Renal pelvis (tissue), 12 donors: ENCODE data around the gene DPP9. TPM values are rescaled to one million over a fixed set of nuclear protein-coding genes. Genes with fewer than 3 reads are reported as not detected.
"Not testable (repeated sequence)": the region's sequence is repeated elsewhere in the genome, so short reads cannot be mapped to it uniquely, and the experiment has no call there.

Experiments used
- DNase-seq: peaks from one replicate; pipeline ENCODE4 v3.0.0-alpha.2; 2013
- long read RNA-seq, 16 experiments: transcript quantifications; one replicate each; lab custom pipeline, GENCODE V29; 2026
- polyA plus RNA-seq, 3 donors: library from polyadenylated mRNA; unstranded; fragments of 120-200 nt; gene quantifications; one replicate each; pipeline ENCODE4 v1.2.1, GENCODE V29; 2013; ENCODE audit not compliant: insufficient read length in 3 of 3

DPP9 gene
- polyA plus RNA-seq = 10 to 100 TPM; 18.2 to 28.0 (median 24.3) TPM
- long read RNA-seq, donor 1 = 0 reads
- long read RNA-seq, donor 2, full-length matches to known transcripts = 2 of 2 reads
- long read RNA-seq, donor 2, partial matches to known transcripts = 0 of 2 reads
- long read RNA-seq, donor 2, other reads (novel, unspliced or antisense) = 0 of 2 reads
- long read RNA-seq, donor 3, partial matches to known transcripts = 0 of 1 reads
- long read RNA-seq, donor 3, other reads (novel, unspliced or antisense) = 0 of 1 reads
- long read RNA-seq, donor 4, full-length matches to known transcripts = 2 of 2 reads
- long read RNA-seq, donor 4, partial matches to known transcripts = 0 of 2 reads
- long read RNA-seq, donor 4, other reads (novel, unspliced or antisense) = 0 of 2 reads
- long read RNA-seq, donor 5 = 0 reads
- long read RNA-seq, donor 6 = 0 reads
- long read RNA-seq, donor 7, full-length matches to known transcripts = 5 of 5 reads
- long read RNA-seq, donor 7, partial matches to known transcripts = 0 of 5 reads
- long read RNA-seq, donor 7, other reads (novel, unspliced or antisense) = 0 of 5 reads
- long read RNA-seq, donor 8, full-length matches to known transcripts = 1 of 1 reads
- long read RNA-seq, donor 8, partial matches to known transcripts = 0 of 1 reads
- long read RNA-seq, donor 8, other reads (novel, unspliced or antisense) = 0 of 1 reads
- long read RNA-seq, donor 9, full-length matches to known transcripts = 2 of 2 reads
- long read RNA-seq, donor 9, partial matches to known transcripts = 0 of 2 reads
- long read RNA-seq, donor 9, other reads (novel, unspliced or antisense) = 0 of 2 reads
- long read RNA-seq, donor 10, full-length matches to known transcripts = 3 of 3 reads
- long read RNA-seq, donor 10, partial matches to known transcripts = 0 of 3 reads
- long read RNA-seq, donor 10, other reads (novel, unspliced or antisense) = 0 of 3 reads
- long read RNA-seq, donor 11 = 0 reads
- long read RNA-seq, donor 12, full-length matches to known transcripts = 6 of 17 reads
- long read RNA-seq, donor 12, partial matches to known transcripts = 0 of 17 reads
- long read RNA-seq, donor 12, other reads (novel, unspliced or antisense) = 11 of 17 reads
- long read RNA-seq, donor 13 = 0 reads
- long read RNA-seq, donor 14 = 0 reads
- long read RNA-seq, donor 15 = 0 reads
- long read RNA-seq, donor 16 = 0 reads

DNA sequence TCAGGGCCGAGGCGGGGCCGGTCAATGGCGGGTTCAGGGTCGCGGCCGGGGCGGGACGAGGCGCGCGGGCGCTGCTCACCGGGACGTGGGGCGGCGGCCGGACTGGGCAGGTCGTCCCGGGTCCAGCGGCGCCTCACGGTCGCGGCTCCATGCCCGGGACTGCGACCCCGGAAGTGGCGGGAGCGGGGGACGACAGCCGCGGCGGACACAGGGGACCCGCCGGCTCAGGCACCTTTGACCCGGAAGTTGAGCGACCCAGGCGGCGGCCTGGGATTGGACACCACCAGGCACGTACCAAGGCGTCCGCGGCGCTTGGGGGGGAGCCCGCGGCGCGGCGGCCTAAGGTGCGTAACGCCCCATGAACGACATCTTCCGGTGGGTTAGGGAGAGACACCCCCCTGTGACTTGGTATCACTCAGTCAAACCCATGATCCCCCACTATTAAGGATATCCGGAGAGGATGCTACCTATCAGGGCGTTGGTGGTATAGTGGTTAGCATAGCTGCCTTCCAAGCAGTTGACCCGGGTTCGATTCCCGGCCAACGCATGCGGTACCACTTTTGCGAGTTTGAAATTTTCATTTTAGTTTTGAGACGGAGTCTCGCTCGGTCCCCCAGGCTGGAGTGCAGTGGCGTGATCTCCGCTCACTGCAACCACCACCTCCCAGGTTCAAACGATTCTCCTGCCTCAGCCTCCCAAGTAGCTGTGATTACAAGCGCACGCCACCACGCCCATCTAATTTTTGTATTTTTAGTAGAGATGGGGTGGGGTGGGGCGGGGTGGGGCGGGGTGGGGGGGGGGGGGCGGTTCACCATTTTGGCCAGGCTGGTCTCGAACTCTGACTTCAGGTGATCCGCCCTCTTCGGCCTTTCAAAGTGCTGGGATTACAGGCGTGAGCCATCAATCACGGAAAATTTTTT, at the start of gene DPP9:
DPP9 (minus strand) TSS at position 248 of the 920 bp plus-strand sequence. CDS start 3,936 bp downstream, outside the sequence.
- peak; percentile 98 for DNase-seq

DNA sequence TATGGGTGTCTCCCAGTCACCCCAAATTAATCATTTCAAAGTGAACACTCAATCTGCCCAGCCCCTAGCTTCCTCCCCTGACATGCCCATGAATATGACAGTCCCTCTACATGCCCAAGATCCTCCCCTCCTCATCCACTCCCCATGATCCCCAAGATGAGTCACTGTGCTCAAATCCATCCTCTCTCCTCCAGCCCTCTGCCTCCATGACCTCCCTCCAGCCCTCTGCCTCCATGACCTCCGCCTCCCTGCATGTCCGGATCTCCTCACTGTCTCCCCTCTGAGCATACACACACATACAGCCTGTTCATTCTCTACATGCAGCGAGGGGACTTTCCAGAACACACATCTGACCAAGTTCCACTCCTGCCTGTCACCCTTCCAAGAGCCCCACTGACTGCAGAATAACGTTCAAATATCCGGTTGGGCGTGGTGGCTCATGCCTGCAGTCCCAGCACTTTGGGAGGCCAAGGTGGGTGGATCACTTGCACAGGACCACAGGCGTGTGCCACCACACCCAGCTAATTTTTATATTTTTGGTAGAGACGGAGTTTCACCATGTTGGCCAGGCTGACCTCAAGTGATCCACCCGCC, 49.5 kb upstream of the DPP9 start:
- DNase-seq = no peak

DNA sequence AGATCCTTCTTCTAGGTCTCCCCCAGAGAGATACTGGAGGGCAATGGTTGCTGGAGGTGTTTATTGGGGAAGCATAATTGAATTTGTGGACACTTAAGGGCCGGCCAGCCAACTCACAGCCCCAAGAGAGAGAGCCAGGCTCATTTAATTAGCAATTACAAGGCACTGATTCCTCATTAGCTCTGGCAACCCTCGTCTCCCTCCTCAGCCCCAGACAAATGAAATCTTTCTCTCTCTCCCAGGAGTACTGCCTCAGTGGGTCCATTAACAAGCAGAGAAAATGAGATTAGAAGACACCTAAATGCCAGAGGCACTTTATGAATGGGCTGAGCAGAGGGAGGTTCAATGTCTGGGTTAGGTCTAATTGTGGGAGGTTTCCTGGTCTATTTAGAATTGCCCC, 48.9 kb upstream of the DPP9 start:
- DNase-seq = no peak

DNA sequence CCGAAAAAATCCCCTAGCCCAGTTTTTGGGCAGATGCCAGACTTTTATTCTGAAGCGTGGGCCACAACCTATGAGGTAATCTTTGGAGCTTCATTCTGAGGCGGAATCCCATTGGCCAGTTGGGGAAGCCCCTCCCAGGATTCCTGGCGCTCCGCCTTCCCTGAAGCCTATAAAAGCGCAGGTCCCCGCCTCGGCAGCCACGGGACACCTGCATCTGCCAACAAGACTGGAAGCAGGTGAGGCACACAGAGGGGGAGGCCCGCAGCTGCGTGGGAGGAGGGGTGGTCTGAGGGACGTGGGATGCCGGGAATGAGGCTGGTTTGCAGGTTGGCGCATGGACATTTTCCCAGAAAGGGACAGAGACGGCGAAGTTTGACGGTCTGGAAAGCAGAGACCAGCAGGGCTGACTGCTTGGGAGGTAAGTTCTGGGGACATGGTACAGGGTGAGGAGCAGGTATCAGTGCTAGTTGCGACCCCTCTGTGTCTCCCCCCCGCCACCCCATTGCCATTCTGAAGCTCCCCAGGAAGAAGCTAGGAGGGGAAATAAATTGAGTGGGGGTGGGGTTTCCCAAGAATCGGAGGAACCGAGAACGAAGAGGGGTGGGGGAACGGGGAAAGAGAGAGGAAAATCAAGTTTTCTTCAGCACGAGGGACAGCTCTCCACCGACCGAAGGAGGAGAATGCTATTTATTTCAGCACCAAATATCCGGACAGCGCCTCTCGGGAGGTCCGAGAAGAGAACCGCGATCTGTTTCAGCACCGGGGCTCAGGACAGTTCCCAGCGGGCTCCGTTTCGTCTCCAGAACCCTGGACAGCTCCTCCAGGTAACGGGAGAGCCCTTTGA, 45.5 kb upstream of the DPP9 start:
- peak; percentile 94 for DNase-seq

DNA sequence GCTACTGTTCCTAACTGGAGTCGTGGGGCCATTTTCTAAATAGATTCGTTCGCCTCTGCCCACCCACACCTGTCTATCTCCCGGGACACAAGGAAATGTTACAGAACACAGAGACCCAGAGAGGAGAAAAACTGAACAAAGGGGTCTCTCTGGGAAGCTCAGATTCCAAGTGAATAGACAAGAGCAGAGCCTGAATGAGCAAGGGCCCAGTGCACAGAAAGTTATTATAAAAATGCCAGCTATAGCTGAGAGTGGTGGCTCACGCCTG, 40.7 kb upstream of the DPP9 start:
- DNase-seq = no peak

DNA sequence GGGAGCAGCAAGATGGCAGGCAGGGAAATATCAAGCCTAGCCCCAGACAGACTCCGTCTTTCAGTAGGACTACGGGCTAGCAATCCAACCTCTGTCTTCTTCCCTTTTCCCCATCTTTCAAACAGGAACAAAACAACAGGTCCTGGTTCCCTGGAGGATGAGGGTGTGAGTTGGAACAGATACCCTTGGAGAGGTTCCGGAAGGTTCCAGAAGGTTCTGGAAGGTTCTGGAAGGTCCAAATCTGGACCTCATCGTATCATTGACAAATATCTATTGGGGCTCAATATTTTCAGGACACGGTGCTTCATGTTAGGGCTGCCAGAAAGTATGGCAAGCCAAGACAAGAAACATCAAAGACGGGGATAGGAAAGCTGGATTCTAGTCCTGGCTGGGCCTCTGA, 39.4 kb upstream of the DPP9 start:
- DNase-seq = no peak

DNA sequence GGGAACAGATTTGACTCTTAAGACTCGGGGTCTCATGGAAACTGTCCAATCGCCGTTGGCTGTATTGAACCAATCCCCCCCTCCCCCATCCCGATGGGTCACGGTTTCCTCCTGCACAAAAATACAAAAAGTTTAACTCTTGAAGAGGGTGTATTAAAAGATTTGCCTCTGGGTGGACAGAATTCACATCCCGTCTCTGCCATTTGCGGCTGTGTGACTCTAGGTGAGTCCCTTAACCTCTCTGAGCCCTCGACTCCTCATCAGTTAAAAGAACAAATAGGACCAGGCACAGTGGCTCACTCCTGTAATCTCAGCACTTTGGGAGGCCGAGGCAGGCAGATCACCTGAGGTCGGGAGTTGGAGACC, 36.6 kb upstream of the DPP9 start:
- DNase-seq = no peak

DNA sequence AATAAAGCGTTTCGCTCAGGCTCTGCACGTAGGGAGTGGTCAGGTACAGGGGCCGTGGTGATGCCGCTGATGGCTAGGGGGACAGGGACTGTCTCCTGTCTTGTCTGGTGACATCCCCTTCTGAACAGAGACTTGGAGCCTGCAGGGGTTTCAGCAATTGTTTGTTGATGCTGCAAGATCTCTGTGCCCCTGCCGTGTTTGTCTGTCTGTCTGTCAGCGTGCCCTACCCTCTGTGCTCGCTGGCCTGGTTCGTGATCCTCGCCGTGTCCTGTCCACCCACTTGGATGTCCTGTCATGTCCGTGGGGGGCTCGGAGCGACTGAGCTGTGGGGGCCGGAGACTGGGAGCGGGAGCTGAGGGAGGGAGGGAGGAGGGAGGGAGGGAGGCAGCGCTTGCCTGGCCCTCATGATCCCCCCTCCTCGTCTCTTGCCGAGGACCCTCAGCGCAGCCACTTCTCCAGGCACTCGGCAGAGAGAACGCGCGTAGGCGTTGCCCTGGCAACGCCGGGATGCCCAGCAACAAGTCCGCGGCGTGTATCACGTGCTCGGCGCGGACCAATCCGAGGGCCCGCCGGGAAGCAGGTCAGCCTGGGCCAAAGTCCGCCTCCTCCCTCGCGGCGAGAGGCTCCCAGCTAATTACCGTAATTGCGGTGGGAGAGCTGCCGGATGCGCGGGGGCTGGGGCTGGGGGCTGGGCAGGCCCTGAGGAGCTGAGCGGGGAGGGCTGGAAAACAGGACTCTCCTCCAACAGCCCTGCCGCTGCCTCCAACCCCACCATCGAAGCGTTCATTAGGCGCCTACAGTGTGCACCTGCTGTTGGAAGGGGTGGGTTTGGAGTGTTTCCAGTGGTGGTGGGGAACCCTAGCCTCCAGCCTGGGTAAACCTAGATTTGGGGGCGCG, 36.0 kb upstream of the DPP9 start:
- DNase-seq = peak; percentile 95

DNA sequence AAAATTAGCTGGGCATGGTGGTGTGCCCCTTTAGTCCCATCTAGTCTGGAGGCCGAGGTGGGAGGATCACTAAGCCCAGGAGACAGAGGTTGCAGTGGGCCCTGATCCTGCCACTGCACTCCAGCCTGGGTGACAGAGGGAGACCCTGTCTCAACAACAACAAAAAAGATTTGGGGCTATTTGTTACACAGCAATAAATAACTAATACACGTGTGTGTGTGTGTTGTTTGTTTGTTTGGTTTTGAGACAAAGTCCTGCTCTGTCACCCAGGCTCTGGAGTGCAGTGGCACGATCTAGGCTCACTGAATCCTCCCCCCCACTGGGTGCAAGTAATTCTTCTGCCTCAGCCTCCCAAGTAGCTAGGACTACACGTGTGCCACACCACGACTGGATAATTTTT, 35.0 kb upstream of the DPP9 start:
- no peak for DNase-seq

DNA sequence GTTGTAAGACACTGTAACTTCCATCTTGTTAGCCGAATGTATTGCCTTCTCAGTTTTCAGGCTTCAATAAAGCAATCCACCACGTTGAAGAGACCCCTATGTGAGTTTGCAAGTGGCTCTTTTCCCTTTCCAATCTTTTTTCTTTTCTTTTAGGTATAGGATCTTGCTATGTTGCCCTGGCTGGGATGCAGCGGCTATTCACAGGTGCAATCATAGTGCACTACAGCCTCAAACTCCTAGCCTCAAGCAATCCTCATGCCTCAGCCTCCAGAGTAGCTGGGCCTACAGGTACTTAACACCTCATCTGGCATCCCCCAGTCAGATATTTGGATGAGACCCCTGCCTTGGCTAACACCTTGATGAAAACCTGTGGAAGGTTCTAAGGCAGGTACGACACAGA, 34.4 kb upstream of the DPP9 start:
- DNase-seq = no peak

DNA sequence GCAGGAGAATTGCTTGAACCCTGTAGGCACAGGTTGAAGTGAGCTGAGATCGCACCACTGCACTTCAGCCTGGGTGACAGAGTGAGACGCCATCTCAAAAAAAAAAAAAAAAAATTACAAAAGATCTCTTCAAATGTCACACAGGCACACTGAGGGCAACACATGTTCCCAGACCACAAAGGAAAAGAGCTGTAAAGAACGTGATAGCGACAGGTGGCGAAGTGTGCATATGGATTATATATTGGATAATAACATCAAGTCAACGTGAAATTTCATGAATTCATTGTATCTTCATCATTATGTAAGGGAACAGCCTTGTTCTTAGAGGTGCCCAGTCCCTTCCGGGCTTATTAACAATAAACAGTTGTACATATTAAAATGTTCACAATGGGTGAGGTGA, 31.8 kb upstream of the DPP9 start:
- no peak for DNase-seq

DNA sequence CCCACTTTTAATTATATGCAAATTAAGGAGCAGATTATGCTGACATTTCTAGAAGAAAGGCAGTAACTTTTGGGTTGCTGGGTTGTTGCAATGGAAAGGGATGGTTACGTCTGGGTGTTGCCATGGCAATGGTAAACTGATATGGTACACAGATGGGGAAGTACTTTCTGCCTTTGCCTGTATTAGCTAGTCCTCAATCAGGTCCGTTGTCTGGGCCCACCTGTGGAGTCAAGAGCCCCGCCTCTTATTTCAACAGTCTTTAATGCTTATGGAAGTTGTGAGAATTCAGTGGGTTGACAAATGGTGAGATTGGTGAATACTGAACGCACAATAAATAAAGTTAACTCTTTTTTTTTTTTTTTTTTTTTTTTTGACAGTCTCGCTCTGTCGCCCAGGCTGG, 30.6 kb upstream of the DPP9 start:
- peak; percentile 31 for DNase-seq

DNA sequence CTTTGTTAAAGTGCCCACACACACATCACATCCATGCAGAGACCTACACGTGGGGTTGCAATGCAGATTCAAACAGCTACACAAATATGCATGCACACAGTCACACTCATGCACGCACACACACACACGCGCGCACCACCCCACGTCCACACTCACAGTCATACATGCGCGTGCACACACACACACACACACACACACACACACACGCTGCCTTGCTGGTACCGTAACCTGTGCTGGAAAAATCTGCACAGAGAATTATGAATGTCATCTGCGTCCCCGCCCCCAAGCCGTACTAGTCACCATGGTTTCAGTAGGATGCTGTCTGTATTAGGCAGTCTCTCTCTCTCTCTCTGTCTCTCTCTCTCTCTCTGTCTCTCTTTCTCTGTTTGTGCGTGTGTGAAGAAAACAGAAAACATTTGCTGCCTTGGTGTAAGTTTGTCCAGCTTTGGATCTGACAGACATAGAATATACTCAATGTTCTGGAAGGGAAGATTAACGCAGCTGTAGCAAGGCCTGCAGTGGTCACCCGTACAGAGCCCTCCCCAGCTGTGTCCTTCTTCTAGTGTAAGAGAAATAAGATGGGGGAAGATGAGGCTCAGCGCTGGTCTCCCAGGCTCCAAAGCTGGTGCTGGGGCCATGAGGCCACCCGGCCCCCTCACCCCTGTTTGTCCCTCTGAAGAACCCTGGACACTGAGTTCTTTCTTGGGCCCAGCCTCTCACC, 26.4 kb upstream of the DPP9 start:
- no peak for DNase-seq

DNA sequence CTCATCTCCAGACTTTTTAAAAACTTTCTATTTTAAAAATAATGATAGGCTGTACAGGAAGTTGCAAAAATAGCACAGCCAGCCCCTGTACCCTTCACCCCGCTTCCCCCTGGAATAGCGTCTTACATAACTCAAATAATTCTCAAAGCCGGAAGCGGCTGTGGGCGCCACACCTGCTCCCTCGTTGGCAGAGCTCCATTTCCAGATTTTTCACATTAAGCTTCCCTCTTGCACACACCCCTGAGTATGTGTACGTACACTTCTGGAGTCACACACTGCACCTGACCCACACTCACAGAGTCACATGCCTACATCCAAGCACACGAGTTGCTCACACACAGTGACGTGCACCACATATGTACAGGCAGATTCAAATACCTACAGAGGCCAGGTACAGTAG, 24.9 kb upstream of the DPP9 start:
- DNase-seq = no peak

DNA sequence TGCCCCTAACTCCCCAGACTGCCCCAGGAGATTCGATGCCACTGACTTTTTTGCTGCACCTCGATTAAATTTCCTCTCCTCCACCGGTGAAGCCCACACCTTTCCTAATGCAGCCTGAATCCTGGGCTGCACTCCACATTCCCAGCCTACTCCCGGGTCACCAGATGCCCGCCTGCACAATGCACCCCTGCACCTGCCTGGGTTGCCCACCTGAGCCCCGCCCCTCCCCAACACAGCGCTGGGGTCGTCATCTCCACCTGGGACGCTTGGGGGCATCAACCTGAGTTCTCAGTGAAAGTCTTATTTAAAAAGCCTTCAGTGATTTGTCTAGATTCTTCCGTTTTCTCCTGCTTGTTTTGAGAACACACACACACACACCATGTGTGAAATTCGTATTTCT, 24.5 kb upstream of the DPP9 start:
- no peak for DNase-seq

DNA sequence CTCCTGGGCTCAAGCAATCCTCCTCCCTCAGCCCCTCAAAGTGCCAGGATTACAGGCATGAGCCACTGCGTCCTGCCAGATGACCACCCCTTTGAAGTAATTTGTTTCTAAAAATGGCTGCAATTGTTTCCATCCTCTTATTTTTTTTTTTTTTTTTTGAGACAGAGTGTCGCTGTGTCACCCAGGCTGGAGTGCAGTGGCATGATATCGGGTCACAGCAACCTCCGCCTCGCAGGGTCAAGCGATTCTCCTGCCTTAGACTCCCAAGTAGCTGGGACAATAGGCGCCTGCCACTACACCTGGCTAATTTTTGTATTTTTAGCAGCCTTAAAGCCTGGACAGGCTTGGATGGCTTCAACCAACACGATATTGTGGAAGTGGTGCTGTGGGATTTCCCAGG, 22.3 kb upstream of the DPP9 start:
- no peak for DNase-seq

DNA sequence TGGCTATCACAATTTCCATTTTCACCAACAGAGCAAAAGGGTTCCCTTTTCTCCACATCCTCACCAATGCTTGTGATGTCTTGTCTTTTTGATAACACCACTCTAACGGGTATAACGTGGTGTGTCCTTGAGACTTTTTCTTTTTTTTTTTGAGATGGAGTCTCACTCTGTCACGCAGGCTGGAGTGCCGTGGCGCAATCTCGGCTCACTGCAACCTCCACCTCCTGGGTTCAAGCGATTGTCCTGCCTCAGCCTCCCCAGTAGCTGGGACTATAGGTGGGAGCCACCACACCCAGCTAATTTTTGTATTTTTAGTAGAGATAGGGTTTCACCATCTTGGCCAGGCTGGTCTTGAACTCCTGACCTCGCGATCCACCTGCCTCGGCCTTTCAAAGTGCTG, 21.5 kb upstream of the DPP9 start:
- DNase-seq = not testable (repeated sequence)

DNA sequence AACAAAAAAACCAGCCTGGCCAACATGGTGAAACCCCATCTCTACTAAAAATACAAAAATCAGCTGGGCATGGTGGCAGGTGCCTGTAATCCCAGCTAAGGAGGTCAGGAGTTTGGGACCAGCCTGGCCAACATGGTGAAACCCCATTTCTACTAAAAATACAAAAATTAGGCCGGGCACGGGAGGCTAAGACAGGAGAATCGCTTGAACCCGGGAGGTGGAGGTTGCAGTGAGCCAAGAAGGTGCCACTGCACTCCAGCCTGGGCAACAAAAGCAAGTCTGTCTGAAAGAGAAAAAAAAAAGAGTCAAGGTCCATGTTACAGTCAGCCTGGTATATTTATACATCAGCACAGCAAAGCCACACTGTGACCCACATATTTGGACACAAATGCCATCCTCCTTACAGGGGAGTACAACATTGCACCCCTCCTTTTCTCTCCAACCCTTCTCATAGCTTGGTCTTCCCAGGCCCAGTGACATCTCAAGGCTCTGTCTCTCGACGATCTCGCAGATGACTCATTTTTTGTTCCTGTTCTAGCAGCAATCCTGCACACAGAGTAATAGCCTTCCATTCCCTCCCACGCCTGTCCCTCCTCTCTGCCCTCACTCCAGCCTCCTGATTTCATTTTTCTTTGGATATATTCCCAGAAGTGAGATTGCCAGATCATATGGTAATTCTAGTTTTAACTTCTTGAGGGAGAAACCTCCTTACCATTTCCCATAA, 21.0 kb upstream of the DPP9 start:
- DNase-seq = no peak
